ENCODE data around the gene TMC5.
"Not testable (repeated sequence)": the region's sequence is repeated elsewhere in the genome, so short reads cannot be mapped to it uniquely, and the experiment has no call there.

TMC5 gene

DNA sequence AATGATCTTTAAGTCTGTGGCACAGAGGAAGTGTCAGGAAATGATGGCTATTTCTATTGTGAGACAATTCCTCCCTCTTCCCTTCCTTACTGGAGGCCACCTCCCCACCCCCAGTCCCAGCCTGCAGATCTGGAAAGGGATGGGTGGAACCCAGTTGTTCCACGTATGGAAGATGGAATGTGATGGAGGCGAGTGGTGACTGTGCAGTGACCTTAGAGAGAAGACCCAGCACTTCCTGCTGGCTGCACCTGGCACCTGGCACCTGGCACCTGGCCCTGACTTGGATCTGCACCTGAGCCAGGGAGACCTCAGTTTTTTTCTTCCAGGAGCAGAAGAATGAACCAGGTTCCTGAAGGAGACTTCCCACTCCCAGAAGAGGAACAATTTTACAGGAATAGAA lies 33.0 kb upstream of the TMC5 start:
- no peaks in the 10 kb centered on the region for H3K9me3 ChIP-seq (ENCODE audit: control insufficient read depth, low read depth, low read length)
- H3K4me1 ChIP-seq (ENCODE audit: control insufficient read depth, low read depth, low read length) = no peaks in the 10 kb centered on the region
- H3K4me3 ChIP-seq (ENCODE audit: low read length) = no peak overlapping the region
- H3K27ac ChIP-seq (ENCODE audit: low read length) = no peak overlapping the region
- H3K9ac ChIP-seq (ENCODE audit: low read length) = no peak overlapping the region
- no peaks in the 10 kb centered on the region for H3K27me3 ChIP-seq (ENCODE audit: control insufficient read depth, insufficient read depth, low read length)
- H3K36me3 ChIP-seq (ENCODE audit: control insufficient read depth, low read depth, low read length) = no peaks in the 10 kb centered on the region

DNA sequence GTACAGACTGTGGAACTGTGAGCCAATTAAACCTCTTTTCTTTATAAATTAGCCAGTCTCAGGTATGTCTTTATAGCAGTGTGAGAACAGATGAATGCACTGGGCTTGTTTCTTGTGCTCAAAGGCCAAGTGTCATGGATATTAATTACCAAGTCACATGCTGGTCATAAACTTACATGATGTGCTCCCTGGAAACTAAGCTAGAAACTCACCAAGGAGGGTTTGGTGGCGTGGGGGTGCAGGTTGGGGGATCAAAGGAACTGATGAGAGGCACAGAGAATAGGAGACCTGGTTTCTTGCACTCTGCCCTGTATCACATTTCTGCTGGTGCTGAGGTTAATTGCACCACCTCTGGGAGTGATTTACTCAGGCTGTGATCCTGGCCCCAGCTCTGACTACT lies 31.2 kb upstream of the TMC5 start:
- no peak overlapping the region for H3K27ac ChIP-seq (ENCODE audit: low read length)
- no peaks in the 10 kb centered on the region for H3K9me3 ChIP-seq (ENCODE audit: control insufficient read depth, low read depth, low read length)

DNA sequence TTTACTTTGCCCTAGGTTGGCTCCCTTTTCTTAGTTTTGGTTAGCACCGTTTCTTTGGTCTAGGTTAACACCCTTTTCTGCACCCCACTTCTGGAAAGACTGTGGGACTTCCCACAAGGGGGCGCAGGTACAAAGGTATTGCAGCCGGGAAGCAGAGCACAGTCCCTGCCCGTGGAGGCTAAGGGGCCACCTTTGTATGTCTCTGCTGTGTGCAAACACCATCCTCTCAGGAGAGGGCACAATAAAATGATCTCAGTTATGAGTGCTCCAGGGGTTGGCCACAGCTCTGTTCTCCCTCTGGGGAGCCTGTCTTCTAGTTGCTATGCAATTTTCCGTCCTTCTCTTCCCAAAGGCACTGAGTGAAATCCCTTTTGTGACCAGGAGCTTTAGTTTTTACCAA lies 28.4 kb upstream of the TMC5 start:
- no peak overlapping the region for H3K4me3 ChIP-seq (ENCODE audit: low read length)
- no peak overlapping the region for H3K9ac ChIP-seq (ENCODE audit: low read length)
- no peaks in the 10 kb centered on the region for H3K9me3 ChIP-seq (ENCODE audit: control insufficient read depth, low read depth, low read length)
- H3K36me3 ChIP-seq (ENCODE audit: control insufficient read depth, low read depth, low read length) = no peaks in the 10 kb centered on the region
- H3K27me3 ChIP-seq (ENCODE audit: control insufficient read depth, insufficient read depth, low read length) = no peaks in the 10 kb centered on the region
- H3K27ac ChIP-seq (ENCODE audit: low read length) = no peak overlapping the region
- H3K4me1 ChIP-seq (ENCODE audit: control insufficient read depth, low read depth, low read length) = no peaks in the 10 kb centered on the region

More for the DNA sequence above, 31.2 kb upstream of the TMC5 start:
- Histone ChIP-seq H3K4me3 (ENCODE audit: low read length) (no peak overlapping the region), H3K36me3 (ENCODE audit: control insufficient read depth, low read depth, low read length) (no peaks in the 10 kb centered on the region), H3K27me3 (ENCODE audit: control insufficient read depth, insufficient read depth, low read length) (no peaks in the 10 kb centered on the region), H3K9ac (ENCODE audit: low read length) (no peak overlapping the region), H3K4me1 (ENCODE audit: control insufficient read depth, low read depth, low read length) (no peaks in the 10 kb centered on the region)

DNA sequence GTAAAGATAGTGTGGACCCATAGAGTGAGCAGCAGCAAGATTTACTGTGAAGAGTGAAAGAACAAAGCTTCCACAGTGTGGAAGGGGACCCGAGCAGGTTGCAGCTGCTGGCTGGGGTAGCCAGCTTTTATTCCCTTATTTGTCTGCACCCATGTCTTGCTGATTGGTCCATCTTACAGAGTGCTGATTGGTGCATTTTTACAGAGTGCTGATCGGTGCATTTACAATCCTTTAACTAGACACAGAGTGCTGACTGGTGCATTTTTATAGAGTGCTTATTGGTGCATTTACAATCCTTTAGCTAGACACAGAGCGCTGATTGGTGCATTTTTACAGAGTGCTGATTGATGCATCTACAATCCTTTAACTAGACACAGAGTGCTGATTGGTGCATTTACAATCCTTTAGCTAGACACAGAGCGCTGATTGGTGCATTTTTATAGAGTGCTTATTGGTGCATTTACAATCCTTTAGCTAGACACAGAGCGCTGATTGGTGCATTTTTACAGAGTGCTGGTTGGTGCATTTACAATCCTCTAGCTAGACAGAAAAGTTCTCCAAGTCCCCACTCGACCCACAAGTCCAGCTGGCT lies 26.4 kb upstream of the TMC5 start:
- H3K9me3 ChIP-seq (ENCODE audit: control insufficient read depth, low read depth, low read length); H3K9ac ChIP-seq (ENCODE audit: low read length); H3K4me3 ChIP-seq (ENCODE audit: low read length); H3K36me3 ChIP-seq (ENCODE audit: control insufficient read depth, low read depth, low read length); H3K27ac ChIP-seq (ENCODE audit: low read length); H3K27me3 ChIP-seq (ENCODE audit: control insufficient read depth, insufficient read depth, low read length); H3K4me1 ChIP-seq (ENCODE audit: control insufficient read depth, low read depth, low read length): not testable (repeated sequence)

DNA sequence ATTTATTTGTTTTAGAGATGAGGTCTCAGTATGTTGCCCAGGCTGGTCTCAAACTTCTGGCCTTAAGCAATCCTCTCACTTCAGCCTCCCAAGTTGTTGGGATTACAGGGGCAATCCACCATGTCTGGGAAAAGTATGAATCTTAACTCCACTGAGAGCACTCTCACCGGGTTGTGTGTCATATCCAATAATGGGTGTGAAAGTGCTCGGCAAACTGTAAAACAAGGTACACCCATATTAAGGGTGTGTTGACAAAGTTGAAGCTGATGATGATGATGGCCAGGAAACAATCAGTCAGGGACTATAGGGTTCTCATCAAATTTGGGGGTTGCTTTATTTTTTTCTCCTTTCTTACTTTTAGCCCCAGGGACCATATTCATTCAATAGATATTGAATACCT lies 25.3 kb upstream of the TMC5 start:
- Histone ChIP-seq H3K36me3 (ENCODE audit: control insufficient read depth, low read depth, low read length) (no peaks in the 10 kb centered on the region), H3K4me3 (ENCODE audit: low read length) (no peak overlapping the region), H3K9ac (ENCODE audit: low read length) (no peak overlapping the region), H3K4me1 (ENCODE audit: control insufficient read depth, low read depth, low read length) (no peaks in the 10 kb centered on the region), H3K27me3 (ENCODE audit: control insufficient read depth, insufficient read depth, low read length) (no peaks in the 10 kb centered on the region), H3K27ac (ENCODE audit: low read length) (no peak overlapping the region), H3K9me3 (ENCODE audit: control insufficient read depth, low read depth, low read length) (no peaks in the 10 kb centered on the region)

DNA sequence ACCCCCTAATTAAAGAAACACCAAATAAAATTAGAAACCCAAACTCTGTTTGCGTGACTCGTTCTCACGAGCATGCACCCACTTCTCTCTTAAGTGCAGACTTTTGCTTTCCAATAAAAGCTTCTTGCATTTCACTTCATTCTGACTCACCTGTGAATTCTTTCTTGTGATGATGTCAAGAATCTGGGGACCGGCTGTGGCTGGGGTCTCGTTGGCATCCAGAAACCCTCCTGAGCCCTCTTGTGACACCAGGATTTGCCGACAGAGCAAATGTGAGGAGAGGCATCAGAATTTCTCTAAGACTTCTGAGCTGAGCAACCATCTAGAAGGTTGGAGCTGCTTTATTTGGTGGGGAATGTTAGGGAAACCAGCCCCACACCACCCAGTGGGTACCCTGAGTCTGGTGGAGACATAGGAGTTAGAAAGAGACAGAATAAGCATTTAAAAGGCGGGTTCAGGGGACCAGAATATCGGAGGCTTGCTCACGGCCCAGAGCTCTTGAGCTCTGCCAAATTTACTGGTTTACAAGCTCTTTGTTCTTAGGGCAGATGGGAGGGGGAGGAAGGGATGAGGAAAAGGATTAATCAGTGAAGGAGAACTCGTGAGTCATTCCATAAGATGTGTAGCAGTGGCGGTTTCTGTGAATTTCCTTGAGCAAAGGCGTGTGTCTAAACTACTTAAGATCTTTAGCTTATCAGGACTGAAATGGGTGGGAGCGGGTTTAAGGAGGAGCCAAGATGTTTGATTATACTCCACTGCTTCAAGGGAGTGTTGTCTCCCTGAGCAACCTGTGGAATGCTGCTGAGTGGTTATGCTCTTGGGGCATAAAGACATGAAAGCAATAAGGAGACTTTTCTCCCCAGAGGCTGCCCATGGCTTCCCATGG lies 24.2 kb upstream of the TMC5 start:
- Histone ChIP-seq H3K27me3 (ENCODE audit: control insufficient read depth, insufficient read depth, low read length) (no peaks in the 10 kb centered on the region), H3K9ac (ENCODE audit: low read length) (no peak overlapping the region)

DNA sequence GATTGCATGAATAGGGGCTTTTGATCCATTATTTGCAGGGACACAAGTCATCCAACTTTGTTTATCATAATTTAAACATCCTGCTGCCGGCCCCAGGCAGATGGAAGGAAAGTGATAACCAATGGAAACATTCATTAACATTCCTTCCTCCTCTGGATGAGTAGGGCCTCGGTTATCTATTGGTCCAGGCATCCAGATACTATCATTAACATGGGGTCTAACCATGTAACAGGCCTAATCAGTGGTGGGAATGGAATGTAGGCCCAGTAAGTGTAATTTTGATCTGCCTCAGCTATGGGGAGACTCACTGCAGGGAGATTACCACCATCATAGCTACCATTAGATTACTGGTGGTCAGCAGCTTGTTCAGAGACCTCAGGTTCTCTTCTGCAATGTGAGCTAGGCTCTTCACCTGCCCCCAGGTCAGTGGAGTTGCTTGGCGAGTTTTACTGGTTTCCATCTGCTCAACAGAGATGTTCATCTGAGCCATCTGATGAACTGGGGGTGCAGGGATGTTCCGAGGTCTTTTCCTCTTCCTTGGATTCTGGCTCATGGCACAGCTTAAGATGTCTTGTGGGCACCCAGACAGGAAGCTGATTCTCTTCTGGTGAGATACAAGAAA lies 21.9 kb upstream of the TMC5 start:
- not testable (repeated sequence) for H3K4me1 ChIP-seq (ENCODE audit: control insufficient read depth, low read depth, low read length); H3K4me3 ChIP-seq (ENCODE audit: low read length)

More for the DNA sequence above, 24.2 kb upstream of the TMC5 start:
- H3K36me3 ChIP-seq (ENCODE audit: control insufficient read depth, low read depth, low read length) = no peaks in the 10 kb centered on the region
- H3K4me3 ChIP-seq (ENCODE audit: low read length) = no peak overlapping the region
- no peak overlapping the region for H3K27ac ChIP-seq (ENCODE audit: low read length)
- H3K9me3 ChIP-seq (ENCODE audit: control insufficient read depth, low read depth, low read length) = no peaks in the 10 kb centered on the region
- no peaks in the 10 kb centered on the region for H3K4me1 ChIP-seq (ENCODE audit: control insufficient read depth, low read depth, low read length)

DNA sequence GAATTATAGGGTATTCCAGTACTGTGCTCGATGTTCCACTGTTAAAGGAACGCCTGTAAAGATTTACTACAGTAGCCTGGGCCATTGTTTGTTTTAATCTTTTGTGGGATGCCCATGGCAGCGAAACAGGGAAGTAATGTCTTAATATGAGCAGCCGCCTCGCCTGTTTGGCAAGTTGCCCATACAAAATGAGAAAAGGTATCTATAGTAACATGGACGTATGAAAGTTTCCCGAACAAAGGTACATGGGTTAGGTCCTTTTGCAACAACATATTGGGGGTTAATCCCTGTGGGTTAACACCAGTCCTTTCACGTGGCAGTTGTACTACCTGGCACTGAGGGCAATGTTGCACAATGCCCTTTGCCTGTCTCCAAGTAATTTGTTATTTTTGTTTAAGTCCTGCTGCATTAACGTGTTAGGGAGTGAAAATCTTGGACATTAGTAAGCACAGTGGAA lies 21.1 kb upstream of the TMC5 start:
- Histone ChIP-seq H3K27me3 (ENCODE audit: control insufficient read depth, insufficient read depth, low read length) (no peaks in the 10 kb centered on the region), H3K9ac (ENCODE audit: low read length) (no peak overlapping the region)

More for the DNA sequence above, 21.9 kb upstream of the TMC5 start:
- not testable (repeated sequence) for H3K27ac ChIP-seq (ENCODE audit: low read length); H3K36me3 ChIP-seq (ENCODE audit: control insufficient read depth, low read depth, low read length); H3K9ac ChIP-seq (ENCODE audit: low read length); H3K27me3 ChIP-seq (ENCODE audit: control insufficient read depth, insufficient read depth, low read length); H3K9me3 ChIP-seq (ENCODE audit: control insufficient read depth, low read depth, low read length)

DNA sequence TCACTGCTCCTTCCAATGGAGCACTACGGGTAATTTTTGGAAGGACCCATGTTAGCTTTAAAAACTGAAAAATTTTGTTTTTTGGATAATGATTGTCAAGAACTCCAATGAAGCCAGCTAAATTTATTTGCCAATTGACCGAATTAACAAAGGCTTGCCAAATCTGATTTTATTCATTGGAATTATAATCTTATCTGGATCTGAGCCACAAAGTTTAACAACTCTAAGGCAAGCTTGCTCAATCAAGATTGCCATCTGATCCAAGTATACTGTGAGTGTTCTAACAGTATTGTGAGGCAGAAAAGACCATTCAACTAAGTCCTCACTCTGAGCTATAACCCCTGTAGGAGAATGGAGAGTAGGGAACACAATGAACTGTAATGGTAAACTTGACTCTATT lies 20.3 kb upstream of the TMC5 start:
- H3K9me3 ChIP-seq (ENCODE audit: control insufficient read depth, low read depth, low read length); H3K4me3 ChIP-seq (ENCODE audit: low read length); H3K27ac ChIP-seq (ENCODE audit: low read length); H3K36me3 ChIP-seq (ENCODE audit: control insufficient read depth, low read depth, low read length); H3K9ac ChIP-seq (ENCODE audit: low read length); H3K4me1 ChIP-seq (ENCODE audit: control insufficient read depth, low read depth, low read length); H3K27me3 ChIP-seq (ENCODE audit: control insufficient read depth, insufficient read depth, low read length): not testable (repeated sequence)

More for the DNA sequence above, 21.1 kb upstream of the TMC5 start:
- Histone ChIP-seq H3K9me3 (ENCODE audit: control insufficient read depth, low read depth, low read length) (peaks cover 3% of the 10 kb centered on the region), H3K4me1 (ENCODE audit: control insufficient read depth, low read depth, low read length) (no peaks in the 10 kb centered on the region), H3K4me3 (ENCODE audit: low read length) (no peak overlapping the region), H3K36me3 (ENCODE audit: control insufficient read depth, low read depth, low read length) (no peaks in the 10 kb centered on the region), H3K27ac (ENCODE audit: low read length) (no peak overlapping the region)

DNA sequence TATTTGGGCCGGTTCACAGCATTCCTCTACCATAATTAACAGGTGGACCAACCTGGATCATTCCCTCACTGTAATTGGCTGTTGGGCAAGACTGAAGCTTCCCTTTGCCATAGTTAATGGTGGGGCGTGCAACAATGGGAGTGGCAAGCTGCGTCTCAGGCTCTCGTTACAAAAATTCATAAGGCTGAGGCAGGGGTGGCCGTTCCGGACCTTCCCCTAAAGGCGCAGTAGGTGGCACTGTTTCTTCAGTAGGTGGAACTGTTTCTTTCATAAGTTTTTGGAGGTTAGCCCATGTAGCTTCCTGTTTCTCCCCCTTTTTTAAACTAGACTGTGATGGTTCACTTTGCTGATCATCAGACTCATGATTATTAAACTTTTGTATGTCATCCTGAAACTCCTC lies 17.0 kb upstream of the TMC5 start:
- Histone ChIP-seq H3K4me3 (ENCODE audit: low read length) (no peak overlapping the region), H3K9me3 (ENCODE audit: control insufficient read depth, low read depth, low read length) (peaks cover 3% of the 10 kb centered on the region)

DNA sequence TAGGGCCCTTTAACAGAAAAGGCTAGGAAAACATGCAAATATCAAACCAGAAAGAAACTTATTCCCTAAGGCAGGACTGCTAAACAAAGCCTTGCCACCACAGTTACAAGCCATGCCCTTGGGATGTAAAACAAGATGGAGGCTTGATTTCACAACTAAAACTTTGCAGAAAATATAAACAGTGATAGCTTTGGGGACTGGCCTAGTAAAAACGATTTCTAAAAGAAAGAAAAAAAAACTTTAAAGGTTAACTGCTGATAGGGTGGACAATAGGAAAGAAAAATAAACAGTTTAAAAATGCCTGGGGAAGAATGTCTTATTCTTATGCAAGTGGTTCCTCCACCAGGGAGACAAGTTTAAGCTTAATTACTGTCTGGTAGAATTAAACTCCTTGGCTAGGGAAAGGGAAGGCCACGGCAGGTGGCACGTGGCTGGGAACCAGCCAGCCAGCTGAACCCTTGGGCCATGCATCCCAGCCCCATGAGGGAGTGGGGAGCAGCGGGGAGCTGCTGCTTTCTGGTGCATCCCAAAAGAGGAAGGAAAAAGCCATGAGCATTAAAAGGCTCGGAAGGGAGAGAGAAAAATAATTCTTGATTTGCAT lies 10.7 kb upstream of the TMC5 start:
- Histone ChIP-seq H3K27me3 (ENCODE audit: control insufficient read depth, insufficient read depth, low read length) (peaks cover 13% of the 10 kb centered on the region), H3K4me3 (ENCODE audit: low read length) (no peak overlapping the region), H3K4me1 (ENCODE audit: control insufficient read depth, low read depth, low read length) (peaks cover 3% of the 10 kb centered on the region), H3K27ac (ENCODE audit: low read length) (no peak overlapping the region), H3K9me3 (ENCODE audit: control insufficient read depth, low read depth, low read length) (no peaks in the 10 kb centered on the region), H3K9ac (ENCODE audit: low read length) (no peak overlapping the region), H3K36me3 (ENCODE audit: control insufficient read depth, low read depth, low read length) (no peaks in the 10 kb centered on the region)

More for the DNA sequence above, 17.0 kb upstream of the TMC5 start:
- Histone ChIP-seq H3K27me3 (ENCODE audit: control insufficient read depth, insufficient read depth, low read length) (no peaks in the 10 kb centered on the region), H3K27ac (ENCODE audit: low read length) (no peak overlapping the region), H3K4me1 (ENCODE audit: control insufficient read depth, low read depth, low read length) (no peaks in the 10 kb centered on the region), H3K9ac (ENCODE audit: low read length) (no peak overlapping the region), H3K36me3 (ENCODE audit: control insufficient read depth, low read depth, low read length) (no peaks in the 10 kb centered on the region)
